ENCODE data around the gene PCSK4. TPM values are rescaled to one million over a fixed set of nuclear protein-coding genes. Genes with fewer than 3 reads are reported as not detected.

PCSK4 gene
- total RNA-seq, 1 donor from 2014 or later, result 2.5 TPM

DNA sequence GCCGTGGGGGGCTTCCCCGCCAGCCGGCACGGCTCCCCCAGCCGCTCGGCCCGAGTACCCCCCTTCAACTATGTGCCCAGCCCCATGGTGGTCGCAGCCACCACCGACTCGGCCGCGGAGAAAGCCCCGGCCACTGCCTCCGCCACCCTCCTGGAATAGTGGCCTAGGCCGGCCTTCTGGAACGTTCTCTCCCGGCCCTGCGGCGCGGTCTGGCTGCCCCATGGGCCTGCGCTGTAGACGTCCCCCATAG lies 20.2 kb downstream of the PCSK4 start:
- peak overlapping the region; percentile 46 for H3K4me3 ChIP-seq (ENCODE audit: low read depth, low read length)

DNA sequence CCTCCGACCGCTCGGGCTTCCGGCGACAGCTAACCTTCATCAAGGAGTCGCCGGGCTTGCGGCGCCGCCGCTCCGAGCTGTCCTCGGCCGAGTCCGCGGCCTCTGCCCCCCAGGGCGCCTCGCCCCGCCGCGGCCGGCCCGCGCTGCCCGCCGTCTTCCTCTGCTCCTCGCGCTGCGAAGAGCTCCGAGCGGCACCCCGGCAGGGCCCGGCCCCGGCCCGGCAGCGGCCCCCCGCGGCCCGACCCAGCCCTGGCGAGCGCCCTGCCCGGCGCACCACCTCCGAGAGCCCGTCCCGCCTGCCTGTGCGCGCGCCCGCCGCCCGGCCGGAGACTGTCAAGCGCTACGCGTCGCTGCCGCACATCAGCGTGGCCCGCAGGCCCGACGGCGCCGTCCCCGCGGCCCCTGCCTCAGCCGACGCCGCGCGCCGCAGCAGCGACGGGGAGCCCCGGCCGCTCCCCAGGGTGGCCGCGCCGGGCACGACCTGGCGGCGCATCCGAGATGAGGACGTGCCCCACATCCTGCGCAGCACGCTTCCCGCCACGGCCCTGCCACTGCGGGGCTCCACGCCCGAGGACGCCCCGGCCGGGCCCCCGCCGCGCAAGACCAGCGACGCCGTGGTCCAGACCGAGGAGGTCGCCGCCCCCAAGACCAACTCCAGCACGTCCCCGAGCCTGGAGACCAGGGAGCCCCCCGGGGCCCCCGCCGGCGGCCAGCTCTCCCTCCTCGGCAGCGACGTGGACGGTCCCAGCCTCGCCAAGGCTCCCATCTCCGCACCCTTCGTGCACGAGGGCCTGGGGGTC lies 20.7 kb downstream of the PCSK4 start:
- no peak for DNase-seq (ENCODE audit: low read depth)
- TF ChIP-seq, protein P1, sequence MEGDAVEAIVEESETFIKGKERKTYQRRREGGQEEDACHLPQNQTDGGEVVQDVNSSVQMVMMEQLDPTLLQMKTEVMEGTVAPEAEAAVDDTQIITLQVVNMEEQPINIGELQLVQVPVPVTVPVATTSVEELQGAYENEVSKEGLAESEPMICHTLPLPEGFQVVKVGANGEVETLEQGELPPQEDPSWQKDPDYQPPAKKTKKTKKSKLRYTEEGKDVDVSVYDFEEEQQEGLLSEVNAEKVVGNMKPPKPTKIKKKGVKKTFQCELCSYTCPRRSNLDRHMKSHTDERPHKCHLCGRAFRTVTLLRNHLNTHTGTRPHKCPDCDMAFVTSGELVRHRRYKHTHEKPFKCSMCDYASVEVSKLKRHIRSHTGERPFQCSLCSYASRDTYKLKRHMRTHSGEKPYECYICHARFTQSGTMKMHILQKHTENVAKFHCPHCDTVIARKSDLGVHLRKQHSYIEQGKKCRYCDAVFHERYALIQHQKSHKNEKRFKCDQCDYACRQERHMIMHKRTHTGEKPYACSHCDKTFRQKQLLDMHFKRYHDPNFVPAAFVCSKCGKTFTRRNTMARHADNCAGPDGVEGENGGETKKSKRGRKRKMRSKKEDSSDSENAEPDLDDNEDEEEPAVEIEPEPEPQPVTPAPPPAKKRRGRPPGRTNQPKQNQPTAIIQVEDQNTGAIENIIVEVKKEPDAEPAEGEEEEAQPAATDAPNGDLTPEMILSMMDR (conservative IDR thresholded peaks at IDR 0.05; ENCODE audit: low read depth, low read length), result no peak
- H3K4me3 ChIP-seq (ENCODE audit: low read depth, low read length), result peak overlapping the region; percentile 46

More for the DNA sequence above, 20.2 kb downstream of the PCSK4 start:
- no peak for DNase-seq (ENCODE audit: low read depth)
- TF ChIP-seq, protein P1 (conservative IDR thresholded peaks at IDR 0.05; ENCODE audit: low read depth, low read length), result no peak

DNA sequence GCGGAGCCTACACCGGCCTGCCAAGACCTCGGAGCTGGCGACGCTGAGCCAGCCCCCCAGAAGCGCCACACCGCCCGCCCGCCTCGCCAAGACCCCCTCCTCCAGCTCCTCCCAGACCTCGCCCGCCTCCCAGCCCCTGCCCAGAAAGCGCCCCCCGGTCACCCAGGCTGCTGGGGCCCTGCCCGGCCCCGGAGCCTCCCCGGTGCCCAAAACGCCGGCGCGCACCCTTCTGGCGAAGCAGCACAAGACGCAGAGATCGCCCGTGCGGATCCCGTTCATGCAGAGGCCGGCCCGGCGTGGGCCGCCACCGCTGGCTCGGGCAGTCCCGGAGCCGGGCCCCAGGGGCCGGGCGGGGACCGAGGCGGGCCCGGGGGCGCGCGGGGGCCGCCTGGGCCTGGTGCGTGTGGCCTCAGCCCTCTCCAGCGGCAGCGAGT lies 21.3 kb downstream of the PCSK4 start:
- no peak for DNase-seq (ENCODE audit: low read depth)
- TF ChIP-seq, protein P1 (conservative IDR thresholded peaks at IDR 0.05; ENCODE audit: low read depth, low read length), result no peak
- peak overlapping the region; percentile 25 for H3K4me3 ChIP-seq (ENCODE audit: low read depth, low read length)

DNA sequence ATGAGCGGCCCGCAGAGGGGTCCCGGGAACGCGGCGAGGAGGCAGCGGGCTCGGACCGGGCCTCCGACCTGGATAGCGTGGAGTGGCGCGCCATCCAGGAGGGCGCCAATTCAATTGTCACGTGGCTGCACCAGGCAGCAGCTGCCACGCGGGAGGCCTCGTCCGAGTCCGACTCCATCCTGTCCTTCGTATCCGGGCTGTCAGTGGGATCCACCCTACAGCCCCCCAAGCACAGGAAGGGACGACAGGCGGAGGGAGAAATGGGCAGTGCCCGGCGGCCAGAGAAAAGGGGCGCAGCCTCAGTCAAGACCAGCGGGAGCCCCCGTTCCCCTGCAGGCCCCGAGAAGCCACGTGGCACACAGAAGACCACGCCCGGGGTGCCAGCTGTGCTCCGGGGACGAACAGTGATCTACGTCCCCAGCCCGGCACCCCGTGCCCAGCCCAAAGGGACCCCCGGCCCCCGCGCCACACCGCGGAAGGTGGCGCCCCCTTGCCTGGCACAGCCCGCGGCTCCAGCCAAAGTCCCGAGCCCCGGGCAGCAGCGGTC lies 21.8 kb downstream of the PCSK4 start:
- TF ChIP-seq, protein P1 (conservative IDR thresholded peaks at IDR 0.05; ENCODE audit: low read depth, low read length), result no peak
- DNase-seq (ENCODE audit: low read depth), result no peak
- H3K4me3 ChIP-seq (ENCODE audit: low read depth, low read length), result peak overlapping the region; percentile 25

DNA sequence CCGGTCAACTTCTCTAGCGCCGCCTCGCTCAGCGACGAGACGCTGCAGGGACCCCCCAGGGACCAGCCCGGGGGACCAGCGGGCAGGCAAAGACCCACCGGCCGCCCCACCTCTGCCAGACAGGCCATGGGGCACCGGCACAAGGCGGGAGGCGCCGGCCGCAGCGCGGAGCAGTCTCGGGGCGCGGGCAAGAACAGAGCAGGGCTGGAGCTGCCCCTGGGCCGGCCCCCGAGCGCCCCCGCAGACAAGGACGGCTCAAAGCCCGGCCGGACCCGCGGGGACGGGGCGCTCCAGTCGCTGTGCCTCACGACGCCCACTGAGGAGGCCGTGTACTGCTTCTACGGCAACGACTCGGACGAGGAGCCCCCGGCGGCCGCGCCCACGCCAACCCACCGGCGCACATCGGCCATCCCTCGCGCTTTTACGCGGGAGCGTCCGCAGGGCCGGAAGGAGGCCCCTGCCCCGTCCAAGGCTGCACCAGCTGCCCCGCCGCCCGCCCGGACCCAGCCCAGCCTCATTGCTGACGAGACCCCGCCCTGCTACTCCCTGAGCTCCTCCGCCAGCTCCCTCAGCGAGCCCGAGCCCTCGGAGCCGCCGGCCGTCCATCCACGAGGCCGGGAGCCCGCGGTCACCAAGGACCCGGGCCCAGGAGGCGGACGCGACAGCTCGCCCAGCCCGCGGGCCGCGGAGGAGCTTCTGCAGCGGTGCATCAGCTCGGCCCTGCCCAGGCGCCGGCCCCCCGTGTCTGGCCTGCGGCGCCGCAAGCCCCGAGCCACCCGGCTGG lies 22.5 kb downstream of the PCSK4 start:
- TF ChIP-seq, protein P1 (conservative IDR thresholded peaks at IDR 0.05; ENCODE audit: low read depth, low read length), result no peak
- no peak overlapping the region for H3K4me3 ChIP-seq (ENCODE audit: low read depth, low read length)
- no peak for DNase-seq (ENCODE audit: low read depth)

DNA sequence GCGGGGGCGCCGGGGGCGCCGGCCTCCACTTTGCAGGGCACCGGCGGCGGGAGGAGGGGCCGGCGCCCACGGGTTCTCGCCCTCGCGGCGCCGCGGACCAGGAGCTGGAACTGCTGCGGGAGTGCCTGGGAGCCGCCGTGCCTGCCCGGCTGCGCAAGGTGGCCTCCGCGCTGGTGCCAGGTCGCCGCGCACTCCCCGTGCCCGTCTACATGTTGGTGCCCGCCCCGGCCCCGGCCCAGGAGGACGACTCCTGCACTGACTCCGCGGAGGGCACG lies 23.0 kb downstream of the PCSK4 start:
- TF ChIP-seq, protein P1 (conservative IDR thresholded peaks at IDR 0.05; ENCODE audit: low read depth, low read length), result no peak
- no peak overlapping the region for H3K4me3 ChIP-seq (ENCODE audit: low read depth, low read length)
- DNase-seq (ENCODE audit: low read depth), result no peak
